ENCODE measurements around the gene CALML6.

Gene CALML6

DNA sequence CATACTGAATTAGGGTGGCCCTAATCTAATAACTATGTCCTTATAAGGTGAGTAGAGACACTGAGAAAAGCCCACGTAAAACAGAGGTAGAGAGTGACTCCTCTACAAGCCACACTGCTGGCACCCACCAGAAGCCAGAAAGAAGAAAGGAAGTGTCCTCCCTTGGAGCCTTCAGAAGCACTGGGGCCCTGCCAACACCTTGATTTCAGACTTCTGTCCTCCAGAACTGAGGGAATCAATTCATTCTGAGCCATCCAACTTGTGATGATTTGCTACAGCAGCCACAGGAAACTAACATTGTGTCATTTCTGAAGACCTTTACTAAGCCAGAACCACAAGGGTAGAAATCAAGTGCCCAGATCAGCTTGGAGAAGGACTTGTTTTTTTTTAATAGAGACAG is 39.1 kb upstream of the CALML6 start:
- Histone ChIP-seq H3K4me1 (ENCODE audit: insufficient read depth, low read length, severe bottlenecking) (peaks cover 27% of the 10 kb centered on the region), H3K9ac (ENCODE audit: low read length) (no peak overlapping the region), H3K36me3 (ENCODE audit: insufficient read depth, low read length) (peaks cover 85% of the 10 kb centered on the region), H3K27me3 (ENCODE audit: insufficient read depth, low read length) (no peaks in the 10 kb centered on the region), H4K20me1 (ENCODE audit: insufficient read depth, low read length) (peaks cover 3% of the 10 kb centered on the region; the same call in 1 of the 2 replicates), H3K9me2 (ENCODE audit: low read depth, low read length) (no peaks in the 10 kb centered on the region), H3K4me2 (ENCODE audit: low read length) (no peak overlapping the region), H3K79me2 (ENCODE audit: insufficient read depth, low read length) (peaks cover 100% of the 10 kb centered on the region), H3K4me3 (ENCODE audit: low read depth, low read length, poor library complexity, severe bottlenecking) (no peak overlapping the region), H3F3A (ENCODE audit: insufficient read depth, low read length) (0 out of 2 replicates have a peak, but pooled peaks cover 6% of the 10 kb centered on the region), H3K9me3 (ENCODE audit: low read length) (no peaks in the 10 kb centered on the region), H3K27ac (ENCODE audit: low read depth, low read length, poor library complexity, severe bottlenecking) (no peak overlapping the region), H2AFZ (ENCODE audit: low read length) (no peak overlapping the region)
- TF ChIP-seq, protein P1, sequence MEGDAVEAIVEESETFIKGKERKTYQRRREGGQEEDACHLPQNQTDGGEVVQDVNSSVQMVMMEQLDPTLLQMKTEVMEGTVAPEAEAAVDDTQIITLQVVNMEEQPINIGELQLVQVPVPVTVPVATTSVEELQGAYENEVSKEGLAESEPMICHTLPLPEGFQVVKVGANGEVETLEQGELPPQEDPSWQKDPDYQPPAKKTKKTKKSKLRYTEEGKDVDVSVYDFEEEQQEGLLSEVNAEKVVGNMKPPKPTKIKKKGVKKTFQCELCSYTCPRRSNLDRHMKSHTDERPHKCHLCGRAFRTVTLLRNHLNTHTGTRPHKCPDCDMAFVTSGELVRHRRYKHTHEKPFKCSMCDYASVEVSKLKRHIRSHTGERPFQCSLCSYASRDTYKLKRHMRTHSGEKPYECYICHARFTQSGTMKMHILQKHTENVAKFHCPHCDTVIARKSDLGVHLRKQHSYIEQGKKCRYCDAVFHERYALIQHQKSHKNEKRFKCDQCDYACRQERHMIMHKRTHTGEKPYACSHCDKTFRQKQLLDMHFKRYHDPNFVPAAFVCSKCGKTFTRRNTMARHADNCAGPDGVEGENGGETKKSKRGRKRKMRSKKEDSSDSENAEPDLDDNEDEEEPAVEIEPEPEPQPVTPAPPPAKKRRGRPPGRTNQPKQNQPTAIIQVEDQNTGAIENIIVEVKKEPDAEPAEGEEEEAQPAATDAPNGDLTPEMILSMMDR (IDR thresholded peaks at IDR 0.05; ENCODE audit: low read length): no peak
- TF ChIP-seq EZH2 (IDR thresholded peaks at IDR 0.05; ENCODE audit: borderline replicate concordance, low read length): no peak

DNA sequence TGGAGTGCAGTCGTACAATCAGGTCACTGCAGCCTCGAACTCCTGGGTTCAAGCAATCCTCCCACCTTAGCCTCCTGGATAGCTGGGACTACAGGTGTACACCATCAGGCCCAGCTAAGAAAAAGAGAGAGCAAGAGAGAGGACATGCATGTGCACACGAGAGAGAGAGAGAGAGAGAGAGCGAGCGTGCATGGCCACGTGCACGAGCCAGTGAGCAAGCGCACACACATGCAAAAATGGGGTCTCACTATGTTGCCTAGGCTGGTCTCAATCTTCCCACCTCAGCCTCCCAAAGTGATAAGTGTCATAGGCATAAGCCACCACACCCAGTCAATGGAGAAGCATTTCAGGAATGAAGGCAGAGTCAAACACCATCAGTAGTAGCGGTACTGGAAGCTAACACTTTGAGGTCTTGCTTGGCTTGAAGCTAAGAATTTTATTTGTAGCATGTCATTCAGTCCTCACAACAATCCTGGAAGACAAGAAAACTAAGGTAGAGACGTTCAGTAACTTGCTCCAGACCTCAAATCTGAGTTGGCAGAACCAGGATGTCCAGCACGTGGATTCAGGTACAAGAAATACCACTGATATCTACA is 38.6 kb upstream of the CALML6 start:
- H3K4me2 ChIP-seq (ENCODE audit: low read length): no peak overlapping the region
- H3K9me3 ChIP-seq (ENCODE audit: low read length): no peaks in the 10 kb centered on the region
- H3K36me3 ChIP-seq (ENCODE audit: insufficient read depth, low read length): peaks cover 80% of the 10 kb centered on the region

DNA sequence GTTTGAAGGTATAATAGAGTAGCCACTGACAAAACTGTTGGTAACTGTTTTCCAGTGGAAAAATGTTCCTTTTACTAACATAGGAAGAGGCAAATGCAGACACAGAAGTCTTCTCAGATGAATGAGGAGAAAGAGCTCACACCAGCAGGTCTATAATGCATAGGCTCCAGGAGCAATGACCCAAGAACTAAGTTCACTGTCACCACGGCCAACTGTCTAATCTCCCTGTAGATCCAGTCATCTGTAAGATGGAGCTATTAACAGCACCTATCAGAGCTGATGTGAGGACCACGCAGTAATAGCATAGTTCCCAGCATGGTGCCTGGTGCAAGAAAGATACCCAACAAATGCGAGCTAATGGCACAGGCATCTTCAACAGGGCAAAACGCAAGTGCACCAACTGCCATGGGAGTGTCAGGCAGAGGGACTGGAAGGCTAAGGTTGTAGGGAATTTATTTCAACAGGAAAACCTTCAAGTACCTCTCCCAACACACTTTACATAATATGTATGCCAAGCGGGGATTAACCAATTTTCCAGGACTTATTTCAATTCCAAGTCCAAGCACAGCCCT is 37.1 kb upstream of the CALML6 start:
- Histone ChIP-seq H3K4me1 (ENCODE audit: insufficient read depth, low read length, severe bottlenecking) (peaks cover 32% of the 10 kb centered on the region), H3K36me3 (ENCODE audit: insufficient read depth, low read length) (peaks cover 65% of the 10 kb centered on the region), H3K4me2 (ENCODE audit: low read length) (no peak overlapping the region), H2AFZ (ENCODE audit: low read length) (no peak overlapping the region), H3K9me2 (ENCODE audit: low read depth, low read length) (no peaks in the 10 kb centered on the region), H3K9me3 (ENCODE audit: low read length) (no peaks in the 10 kb centered on the region), H3K9ac (ENCODE audit: low read length) (no peak overlapping the region), H3K79me2 (ENCODE audit: insufficient read depth, low read length) (peaks cover 100% of the 10 kb centered on the region), H4K20me1 (ENCODE audit: insufficient read depth, low read length) (no peaks in the 10 kb centered on the region), H3F3A (ENCODE audit: insufficient read depth, low read length) (no peaks in the 10 kb centered on the region), H3K27ac (ENCODE audit: low read depth, low read length, poor library complexity, severe bottlenecking) (peak overlapping the region; percentile 2), H3K4me3 (ENCODE audit: low read depth, low read length, poor library complexity, severe bottlenecking) (no peak overlapping the region), H3K27me3 (ENCODE audit: insufficient read depth, low read length) (no peaks in the 10 kb centered on the region)
- TF ChIP-seq EZH2 (IDR thresholded peaks at IDR 0.05; ENCODE audit: borderline replicate concordance, low read length): no peak
- TF ChIP-seq, protein P1 (IDR thresholded peaks at IDR 0.05; ENCODE audit: low read length): no peak

More for the DNA sequence above, 38.6 kb upstream of the CALML6 start:
- Histone ChIP-seq H3K27ac (ENCODE audit: low read depth, low read length, poor library complexity, severe bottlenecking) (no peak overlapping the region), H3K9me2 (ENCODE audit: low read depth, low read length) (no peaks in the 10 kb centered on the region), H4K20me1 (ENCODE audit: insufficient read depth, low read length) (peaks cover 3% of the 10 kb centered on the region; the same call in 1 of the 2 replicates), H3K4me1 (ENCODE audit: insufficient read depth, low read length, severe bottlenecking) (peaks cover 30% of the 10 kb centered on the region), H3K9ac (ENCODE audit: low read length) (no peak overlapping the region), H3K4me3 (ENCODE audit: low read depth, low read length, poor library complexity, severe bottlenecking) (no peak overlapping the region), H2AFZ (ENCODE audit: low read length) (no peak overlapping the region), H3F3A (ENCODE audit: insufficient read depth, low read length) (0 out of 2 replicates have a peak, but pooled peaks cover 6% of the 10 kb centered on the region), H3K79me2 (ENCODE audit: insufficient read depth, low read length) (peaks cover 100% of the 10 kb centered on the region), H3K27me3 (ENCODE audit: insufficient read depth, low read length) (no peaks in the 10 kb centered on the region)
- TF ChIP-seq EZH2 (IDR thresholded peaks at IDR 0.05; ENCODE audit: borderline replicate concordance, low read length): no peak
- TF ChIP-seq, protein P1 (IDR thresholded peaks at IDR 0.05; ENCODE audit: low read length): no peak

Data from OCI-LY1 (cell line).